ENCODE data around the gene AP3S2.
A peak's percentile ranks its signal among the peaks of the same experiment; 100 is the strongest.
"Not testable (repeated sequence)": the region's sequence is repeated elsewhere in the genome, so short reads cannot be mapped to it uniquely, and the experiment has no call there.

Gene AP3S2

DNA sequence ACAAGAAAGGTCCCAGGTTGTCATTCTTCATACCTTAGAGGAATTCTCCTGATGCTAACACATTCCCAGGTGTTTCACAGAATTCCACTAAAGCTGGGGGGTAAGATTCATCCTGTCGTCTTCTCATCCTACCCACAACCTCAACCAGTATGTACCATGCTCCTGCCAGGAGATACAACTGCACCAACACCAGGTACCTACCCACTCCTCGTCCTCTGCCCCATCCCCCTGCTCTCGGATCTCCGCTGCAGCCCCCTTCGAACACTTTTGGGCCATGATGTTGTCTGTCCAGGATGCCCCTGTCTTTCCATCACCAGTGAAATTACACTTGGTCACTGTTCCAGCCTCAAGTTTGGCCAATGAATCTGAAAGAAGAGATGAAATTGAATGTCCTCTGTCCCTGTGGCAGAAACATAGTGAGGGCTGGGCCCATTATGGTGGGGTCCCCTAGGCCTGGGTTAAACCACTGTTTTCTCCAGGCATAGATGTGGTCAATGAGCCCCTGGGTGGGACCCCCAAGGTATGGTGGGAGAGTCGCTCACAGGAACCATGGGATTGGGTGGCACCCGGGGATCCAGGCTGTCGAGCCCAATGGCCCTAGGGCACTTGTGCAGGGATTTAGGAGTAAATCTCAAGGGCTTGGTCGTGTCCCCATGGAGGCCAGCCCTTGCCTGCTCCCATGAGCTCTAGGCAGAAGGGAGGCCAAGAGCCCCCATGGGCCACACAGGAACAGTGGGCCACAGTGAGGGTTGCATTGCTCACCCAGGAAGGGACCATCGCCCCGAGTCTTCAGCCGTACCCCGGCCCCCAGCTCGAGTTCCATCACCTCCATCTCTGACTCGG is 9.4 kb upstream of the AP3S2 start:
- no peak for DNase-seq (ENCODE audit: low spot score)

DNA sequence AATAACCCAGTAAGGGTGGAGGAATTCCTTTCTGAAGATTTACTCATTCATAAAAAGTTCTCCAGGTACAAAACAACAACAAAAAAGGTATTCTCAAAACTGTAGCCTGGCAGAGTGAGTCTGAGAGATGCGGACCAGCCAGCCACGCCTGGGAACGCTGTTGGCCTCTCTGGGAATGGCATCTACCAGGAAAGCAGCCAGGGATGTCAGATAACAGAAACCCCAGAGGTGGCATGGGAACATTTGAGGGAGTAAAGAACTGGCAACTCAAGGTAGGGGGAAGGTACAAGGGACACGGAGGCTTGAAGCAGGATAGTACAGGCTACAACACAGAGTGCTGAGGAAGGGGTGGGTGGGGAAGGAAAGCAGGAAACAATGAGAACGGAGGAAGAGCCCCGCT is 7.1 kb upstream of the AP3S2 start:
- no peak for DNase-seq (ENCODE audit: low spot score)

DNA sequence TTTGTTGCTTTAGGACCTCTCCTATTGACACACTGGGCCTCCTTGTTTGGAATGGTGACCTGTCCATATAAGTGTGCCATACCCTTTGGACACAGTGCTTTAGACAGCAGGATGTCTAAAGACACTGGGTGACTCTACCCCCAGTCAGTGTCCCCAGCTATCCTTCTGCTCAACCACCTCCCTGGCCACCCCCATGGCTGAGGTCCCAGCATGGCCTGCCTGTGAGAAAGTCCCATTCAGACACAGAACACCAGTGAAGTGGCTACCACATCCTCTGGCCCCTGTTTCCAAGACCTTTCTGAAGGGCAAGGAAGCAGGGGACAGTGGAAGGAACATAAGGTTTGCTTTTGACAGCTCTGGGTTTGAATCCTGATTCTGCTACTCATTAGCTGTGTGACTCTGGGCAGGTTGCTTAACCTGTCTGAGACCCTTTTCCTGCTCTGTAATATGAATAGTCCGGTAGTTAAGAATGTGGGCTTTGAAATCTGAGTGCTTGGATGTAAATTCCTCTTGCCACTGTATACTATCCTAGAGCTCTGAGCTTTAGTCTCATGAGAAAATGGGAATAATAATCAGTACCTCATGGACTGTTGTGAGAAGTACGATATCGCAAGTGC is 6.3 kb upstream of the AP3S2 start:
- DNase-seq (ENCODE audit: low spot score), result no peak

DNA sequence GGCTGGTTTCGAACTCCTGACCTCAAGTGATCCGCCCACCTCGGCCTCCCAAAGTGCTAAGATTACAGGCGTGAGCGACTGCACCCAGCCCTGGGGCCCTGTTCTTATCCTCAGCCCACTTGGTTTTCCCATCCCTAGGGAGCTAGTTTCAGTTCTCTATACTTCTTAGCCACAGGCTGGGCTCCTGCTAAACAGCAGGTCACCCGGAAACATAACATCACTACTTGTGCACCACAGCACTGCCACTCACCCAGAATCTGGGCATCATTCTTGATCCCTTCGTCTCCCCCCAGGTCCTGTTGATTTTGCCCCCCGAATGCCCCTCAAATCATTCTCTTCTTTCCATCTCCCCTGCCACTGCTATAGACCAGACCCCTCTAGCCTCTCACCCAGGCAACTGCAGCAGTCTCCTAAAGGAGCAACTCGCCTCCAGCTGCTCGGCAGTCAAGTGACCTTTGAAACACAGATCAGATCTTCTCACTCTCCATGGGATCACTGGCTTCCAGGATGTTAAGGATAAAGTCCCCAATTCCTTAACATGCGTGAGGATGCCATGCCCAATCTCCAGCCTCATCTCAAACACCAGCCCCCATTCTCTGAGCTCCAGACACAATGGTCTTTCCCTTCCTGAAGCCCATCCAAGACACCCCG is 5.6 kb upstream of the AP3S2 start:
- no peak for DNase-seq (ENCODE audit: low spot score)

DNA sequence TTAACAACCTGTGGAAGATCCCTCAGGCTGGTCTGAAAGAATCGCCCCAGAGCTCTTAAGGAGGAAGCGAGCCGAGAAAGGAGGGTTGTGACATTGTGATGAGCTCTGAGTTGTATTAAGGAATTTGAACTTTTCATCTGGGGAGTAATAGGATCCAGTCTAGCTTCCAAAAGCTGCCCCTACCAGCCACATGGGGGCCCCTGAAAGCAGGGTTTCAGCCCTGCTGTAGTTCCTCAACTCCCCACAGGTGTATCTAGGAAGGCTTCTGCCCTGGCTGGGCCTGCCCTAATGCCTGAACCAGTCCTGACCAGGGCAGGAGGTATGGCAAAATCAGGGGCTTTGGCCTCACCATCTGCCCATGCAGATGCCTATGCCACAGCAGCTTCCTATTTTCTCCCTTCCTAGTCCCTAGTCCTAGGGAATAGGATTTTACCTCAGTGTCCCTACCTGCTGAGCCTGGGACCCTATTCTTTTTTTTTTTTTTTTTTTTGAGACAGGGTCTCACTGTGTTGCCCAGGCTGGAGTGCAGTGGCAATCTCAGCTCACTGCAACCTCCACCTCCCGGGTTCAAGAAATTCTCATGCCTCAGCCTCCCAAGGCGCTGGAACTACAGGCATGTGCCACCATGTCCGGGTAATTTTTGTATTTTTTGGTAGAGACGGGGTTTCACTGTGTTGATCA is 5.0 kb upstream of the AP3S2 start:
- DNase-seq (ENCODE audit: low spot score), result peak; percentile 68

DNA sequence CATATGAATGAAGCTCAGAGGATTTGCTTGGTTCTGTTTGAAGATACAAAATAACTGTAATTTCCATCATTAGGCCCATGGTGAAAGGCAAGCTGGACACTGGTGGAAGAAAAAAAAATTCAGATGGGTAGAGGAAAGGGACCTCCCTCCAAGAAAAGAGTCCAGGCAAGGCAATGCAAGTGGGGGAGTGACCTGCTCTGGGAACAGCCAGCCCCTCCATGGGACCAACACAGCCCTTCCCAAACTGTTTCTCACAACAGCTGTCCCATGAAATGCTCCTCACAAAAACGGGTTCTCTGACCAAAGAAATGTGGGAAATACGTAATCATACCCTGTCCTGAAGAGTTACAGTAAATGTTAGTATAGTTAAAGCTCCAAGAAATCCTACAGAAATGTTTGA is 4.4 kb upstream of the AP3S2 start:
- no peak for DNase-seq (ENCODE audit: low spot score)

DNA sequence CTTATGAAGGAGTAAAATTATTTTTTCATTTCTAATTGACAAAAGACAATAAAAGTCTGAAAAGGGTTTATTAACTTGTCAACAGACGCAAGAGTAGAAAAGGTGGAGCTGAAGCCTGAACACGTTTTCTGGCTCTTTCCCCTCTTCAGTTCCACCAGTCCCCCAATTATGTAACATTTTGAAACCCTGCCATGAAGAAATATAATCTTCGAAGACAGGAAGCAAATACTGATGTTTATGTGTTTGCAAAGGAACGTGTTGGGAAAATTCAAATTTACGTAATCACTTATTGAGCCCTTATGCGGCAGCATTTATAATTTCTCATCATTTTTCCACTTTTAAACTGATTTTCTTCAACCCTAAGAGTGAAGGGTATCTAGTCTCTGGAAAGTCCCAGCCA is 767 bp downstream of the AP3S2 start:
- DNase-seq (ENCODE audit: low spot score), result peak; percentile 22

DNA sequence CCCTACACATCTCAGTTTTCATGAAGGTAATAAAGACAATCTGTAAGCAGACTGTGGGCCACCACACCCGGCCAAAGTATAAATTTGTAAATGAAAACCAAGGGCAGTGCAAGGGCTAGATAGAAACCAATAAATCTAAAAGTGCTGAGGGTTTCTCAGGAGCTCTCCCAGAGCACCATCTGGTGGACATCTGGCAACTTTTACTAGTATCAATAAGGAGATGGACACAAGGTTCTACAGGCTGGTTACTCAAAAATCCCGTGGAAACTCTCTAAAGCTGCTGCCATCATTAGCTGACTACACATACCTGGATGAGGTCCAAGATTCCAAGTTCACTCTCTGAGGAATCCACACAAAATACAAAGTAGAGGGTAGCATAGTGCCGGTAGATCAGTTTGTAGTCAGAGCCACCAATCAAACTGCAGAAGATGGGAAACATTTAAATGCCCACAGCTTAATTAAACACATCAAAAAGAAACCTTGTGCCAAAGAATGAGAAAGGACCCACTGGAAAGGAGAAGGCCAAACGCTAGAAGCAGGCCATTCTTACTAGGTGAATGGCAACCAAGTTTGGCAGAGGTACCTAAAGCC is 5.5 kb downstream of the AP3S2 start:
- peak; percentile 76 for DNase-seq (ENCODE audit: low spot score)

DNA sequence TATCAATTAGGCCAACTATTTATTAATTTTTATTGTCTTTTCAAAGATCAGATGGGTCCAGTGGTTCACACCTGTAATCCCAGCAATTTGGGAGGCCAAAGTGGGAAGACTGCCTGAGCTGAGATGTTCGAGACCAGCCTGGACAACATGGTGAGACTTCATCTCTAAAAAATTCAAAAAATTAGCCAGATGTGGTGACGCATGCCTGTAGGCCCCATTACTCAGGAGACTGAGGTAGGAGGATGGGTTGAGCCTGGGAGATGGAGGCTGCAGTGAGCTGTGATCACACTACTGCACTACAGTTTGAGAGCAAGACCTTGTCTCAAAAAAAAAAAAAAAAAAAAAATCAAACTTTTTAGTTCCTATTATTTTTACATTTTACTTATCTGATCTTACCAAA is 8.2 kb downstream of the AP3S2 start:
- DNase-seq (ENCODE audit: low spot score), result no peak

DNA sequence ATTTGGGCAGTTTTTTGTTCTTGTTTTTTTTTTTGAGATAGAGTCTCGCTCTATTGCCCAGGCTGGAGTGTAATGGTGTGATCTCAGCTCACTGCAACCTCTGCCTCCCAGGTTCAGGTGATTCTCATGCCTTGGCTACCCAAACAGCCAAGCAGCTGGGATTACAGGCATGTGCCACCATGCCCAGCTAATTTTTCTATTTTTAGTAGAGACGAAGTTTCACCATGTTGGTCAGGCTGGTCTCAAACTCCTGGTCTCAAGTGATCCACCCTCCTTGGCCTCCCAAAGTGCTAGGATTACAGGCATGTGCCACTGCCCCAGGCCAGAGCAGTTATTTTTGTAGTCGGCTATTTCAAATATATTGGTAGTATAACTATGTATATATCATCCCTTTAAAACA is 8.6 kb downstream of the AP3S2 start:
- not testable (repeated sequence) for DNase-seq (ENCODE audit: low spot score)

DNA sequence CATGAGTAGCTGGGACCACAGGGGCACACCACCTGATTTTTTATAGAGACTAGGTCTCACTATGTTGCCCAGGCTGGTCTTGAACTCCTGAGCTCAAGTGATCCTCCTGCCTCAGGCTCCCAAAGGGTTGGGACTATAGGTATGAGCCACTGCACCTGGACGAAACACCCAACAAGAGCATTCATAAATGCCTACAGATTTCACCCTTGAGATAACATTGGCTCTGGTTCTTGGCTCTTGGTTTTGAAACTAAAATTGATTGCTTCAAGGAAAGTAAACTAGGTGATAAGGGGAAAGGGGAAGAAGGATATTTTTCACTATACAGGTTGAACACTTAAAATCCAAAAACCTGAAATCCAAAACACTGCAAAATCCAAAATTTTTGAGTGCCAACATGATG is 10.3 kb downstream of the AP3S2 start:
- DNase-seq (ENCODE audit: low spot score), result no peak

DNA sequence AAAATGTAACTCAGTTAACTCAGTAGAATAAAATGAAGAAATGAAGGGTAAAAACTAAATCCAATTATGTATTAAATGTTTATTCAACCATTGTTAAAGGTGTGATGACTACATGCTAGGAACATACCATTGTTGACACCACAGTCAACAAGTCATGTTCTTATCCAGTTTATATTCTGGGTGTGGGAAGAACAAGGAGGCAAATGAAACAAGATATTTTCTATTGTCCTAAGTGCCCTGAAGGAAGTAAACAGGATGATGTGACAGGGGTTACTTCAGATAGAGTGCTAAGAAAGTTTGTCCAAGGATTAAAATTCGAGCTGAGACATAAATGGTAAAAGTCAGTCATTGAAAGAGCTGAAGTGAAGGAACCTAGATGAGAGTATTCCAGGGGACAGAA is 13.1 kb downstream of the AP3S2 start:
- DNase-seq (ENCODE audit: low spot score), result no peak

DNA sequence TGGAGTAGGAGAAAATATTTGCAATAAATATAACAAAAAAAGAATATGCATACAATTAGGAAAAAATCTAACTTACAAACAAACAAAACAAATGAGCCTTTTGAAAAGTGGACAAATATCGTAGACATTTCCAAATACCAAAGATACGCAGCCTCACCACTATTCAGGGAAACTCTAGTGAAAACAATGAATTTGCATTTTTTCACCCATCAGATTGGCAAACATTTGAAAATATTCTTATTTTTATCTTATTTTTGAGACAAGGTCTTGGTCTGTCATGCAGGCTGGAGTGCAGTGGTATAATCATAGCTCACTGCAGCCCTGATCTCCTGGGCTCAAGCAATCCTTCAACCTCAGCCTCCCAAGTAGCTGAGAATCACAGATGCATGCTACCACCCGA is 15.5 kb downstream of the AP3S2 start:
- no peak for DNase-seq (ENCODE audit: low spot score)

DNA sequence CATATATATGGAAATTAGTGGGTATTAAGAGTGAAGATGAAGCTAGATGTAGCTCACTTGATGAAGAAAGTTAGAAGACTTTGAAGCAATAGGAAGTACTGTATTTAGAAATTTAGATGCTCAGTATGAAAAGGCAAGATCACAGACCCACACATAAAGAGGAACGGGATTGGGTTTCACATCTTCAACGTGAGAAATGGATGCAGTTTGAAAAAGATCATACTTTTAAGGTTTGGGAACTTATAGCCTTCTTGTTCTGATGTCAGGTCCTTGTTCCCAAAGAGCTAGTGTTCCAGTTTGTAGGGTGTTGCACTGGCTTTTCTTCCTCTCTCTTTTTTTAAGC is 16.7 kb downstream of the AP3S2 start:
- no peak for DNase-seq (ENCODE audit: low spot score)

DNA sequence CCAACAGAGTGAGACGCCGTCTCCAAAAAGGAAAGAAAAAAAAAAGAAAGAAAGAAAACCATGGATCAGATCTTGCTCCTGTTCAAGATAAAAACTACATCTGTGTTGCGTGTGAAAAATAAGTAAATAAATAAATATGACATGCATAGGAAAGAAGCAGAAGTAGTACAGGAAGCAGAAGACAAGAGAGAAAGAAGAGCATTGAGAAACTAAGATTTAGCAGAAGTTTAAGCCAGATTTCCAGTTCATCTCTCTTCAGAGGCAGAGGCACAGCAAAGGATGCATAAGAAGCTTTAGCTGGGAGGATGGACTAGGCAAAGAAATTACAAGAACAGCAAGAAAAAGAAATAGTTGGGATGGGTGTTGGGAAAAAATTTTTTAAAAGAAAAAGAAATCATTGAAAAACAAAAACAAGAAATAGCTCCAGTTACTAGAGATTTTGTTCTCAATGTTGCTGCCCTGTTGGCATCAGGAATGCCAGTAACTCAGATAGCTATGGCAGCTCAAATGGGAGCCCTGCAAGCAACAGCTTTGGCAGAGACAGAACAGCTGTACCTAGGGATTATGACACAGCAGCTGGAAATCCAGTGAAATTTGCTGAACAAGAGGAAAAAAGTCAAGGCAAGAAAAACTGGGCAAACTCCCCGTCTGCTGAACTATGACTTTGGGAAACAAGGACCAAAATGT is 17.3 kb downstream of the AP3S2 start:
- DNase-seq (ENCODE audit: low spot score), result no peak

DNA sequence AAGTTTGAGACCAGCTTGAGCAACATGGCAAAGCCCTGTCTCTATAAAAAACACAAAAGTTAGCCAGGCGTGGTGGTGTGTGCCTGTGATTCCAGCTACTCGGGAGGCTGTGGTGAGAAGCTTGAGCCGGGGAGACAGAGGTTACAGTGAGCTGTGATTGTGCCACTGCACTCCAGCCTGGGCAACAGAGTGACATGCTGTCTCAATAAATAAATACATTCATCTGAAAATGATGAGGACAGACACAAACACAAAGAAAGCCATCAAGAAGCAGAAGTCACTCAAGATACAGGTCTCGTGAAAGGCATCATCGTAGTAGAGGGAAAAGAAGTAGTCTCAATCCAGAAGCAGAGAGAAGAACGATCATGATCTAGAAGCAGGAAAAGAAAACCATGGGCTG is 18.1 kb downstream of the AP3S2 start:
- no peak for DNase-seq (ENCODE audit: low spot score)

DNA sequence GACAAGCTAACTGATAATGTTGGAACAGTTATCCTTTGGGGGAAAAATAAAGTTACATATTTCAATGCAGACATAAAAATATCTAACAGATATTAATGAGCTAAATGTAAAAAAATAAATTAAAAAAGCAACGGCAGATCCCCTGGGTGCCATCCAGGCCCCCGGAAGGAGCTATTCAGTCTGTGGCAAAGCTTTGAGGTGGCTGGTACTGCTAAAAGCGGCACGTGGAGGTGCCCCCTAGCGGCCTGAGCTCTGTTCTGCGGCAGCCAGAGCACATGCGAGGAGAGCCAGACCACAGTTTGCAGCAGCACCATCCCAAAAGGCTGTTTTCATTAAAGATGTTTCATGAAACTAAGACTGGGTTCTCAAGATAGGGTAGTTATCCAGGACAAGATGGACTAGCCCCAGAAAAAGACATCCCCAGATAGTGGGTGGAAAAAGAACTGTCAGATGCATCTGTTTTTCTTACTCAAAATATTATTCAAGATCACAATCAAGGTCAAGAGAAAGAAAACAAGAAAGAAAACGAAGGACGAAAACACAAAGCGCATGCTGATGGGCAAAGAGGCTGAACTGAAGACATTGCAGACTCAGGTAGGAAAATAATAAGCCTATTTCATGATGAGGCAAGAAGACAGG is 18.7 kb downstream of the AP3S2 start:
- peak; percentile 90 for DNase-seq (ENCODE audit: low spot score)

DNA sequence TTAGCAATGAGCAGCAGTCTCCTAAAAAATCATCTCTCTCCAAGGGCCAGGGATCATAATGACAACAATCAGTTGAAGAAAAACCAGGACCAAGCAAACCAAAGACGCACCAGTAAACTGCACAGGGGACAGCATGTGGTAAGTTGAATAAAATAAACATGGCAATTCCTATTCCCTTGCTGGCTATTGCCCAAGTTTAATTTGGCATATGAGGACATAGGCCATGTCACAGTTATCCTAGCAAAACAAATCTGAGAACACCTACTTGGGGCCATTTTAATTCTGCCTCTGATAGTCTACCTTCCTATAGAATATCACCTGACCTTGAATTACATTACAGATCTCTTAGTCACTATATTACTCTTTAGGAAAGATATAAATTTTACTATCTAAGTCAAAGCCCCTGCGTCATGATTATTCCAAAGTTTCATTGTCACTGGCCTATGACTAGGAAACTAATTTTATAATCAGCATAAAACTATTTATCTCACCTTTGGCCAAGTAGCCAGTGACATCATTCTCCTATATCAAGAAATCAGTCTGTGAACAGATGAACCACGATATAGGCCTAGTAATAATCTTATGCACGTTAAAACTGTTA is 23.0 kb downstream of the AP3S2 start:
- DNase-seq (ENCODE audit: low spot score), result no peak

DNA sequence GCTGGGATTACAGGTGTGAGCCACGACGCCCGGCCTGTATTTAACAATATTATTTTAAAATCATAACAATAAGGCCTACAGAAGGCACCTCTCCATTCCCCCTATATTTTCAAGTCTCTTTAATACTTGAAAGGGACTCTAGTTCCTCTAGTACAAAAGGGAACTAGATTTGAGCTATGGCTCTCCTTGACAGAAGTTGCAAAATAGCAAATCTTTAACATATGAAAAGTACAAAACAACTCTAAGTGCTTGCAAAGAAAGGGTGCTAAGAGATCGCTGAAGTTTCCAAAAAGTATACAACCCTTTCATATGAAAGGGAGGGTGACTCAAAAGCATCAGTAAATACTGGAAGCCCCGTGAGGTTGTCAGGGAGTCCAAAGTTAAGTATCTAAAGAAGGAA is 23.8 kb downstream of the AP3S2 start:
- DNase-seq (ENCODE audit: low spot score), result no peak

DNA sequence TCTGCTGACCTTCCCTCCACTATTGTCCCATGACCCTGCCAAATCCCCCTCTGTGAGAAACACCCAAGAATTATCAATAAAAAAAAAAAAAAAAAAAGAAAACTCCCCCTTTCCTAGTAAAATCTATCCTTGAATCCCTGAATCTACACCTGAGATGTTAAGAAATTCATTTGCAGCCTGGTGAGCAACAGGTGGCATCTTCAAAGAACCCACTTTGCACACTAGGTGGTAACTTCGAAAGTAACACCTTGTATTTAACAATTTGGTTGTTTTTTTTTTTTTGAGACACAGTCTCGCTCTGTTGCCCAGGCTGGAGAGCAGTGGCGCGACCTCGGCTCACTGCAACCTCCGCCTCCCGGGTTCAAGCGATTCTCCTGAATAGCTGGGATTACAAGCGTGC is 24.3 kb downstream of the AP3S2 start:
- DNase-seq (ENCODE audit: low spot score), result not testable (repeated sequence)

All from GM03348 (cell line).